Measurements from ENCODE around the gene CHD5. TPM values are rescaled to one million over a fixed set of nuclear protein-coding genes. Genes with fewer than 3 reads are reported as not detected.

CHD5 gene
- total and polyA plus RNA-seq, 5 donors from 2014 or later: not detected

- Histone ChIP-seq H3K36me3 (ENCODE audit: control insufficient read depth, insufficient read depth, low read length) (peaks cover 24% of the 10 kb centered on the region), H3K27me3 (ENCODE audit: control insufficient read depth, insufficient read depth, low read length) (no peaks in the 10 kb centered on the region), H3K4me3 (ENCODE audit: low read depth, low read length) (peak overlapping the region; percentile 93), H3K27ac (ENCODE audit: insufficient read depth, low read length, poor library complexity, severe bottlenecking) (peak overlapping the region; percentile 74), H3K9me3 (ENCODE audit: control insufficient read depth in 2 of 2, low read length in 2 of 2) (no peaks in the 10 kb centered on the region), H3K4me1 (ENCODE audit: control insufficient read depth, insufficient read depth, low read length, poor library complexity, severe bottlenecking) (peaks cover 28% of the 10 kb centered on the region)
- Mint-ChIP-seq H3K27ac (peak overlapping the region; percentile 82 to 96 (median 94)), H3K4me1 (peaks cover 21 to 47% (median 38%) of the 10 kb centered on the region in 4 donors), H3K36me3 (peaks cover 13% of the 10 kb centered on the region), H3K9me3 (peaks cover 0 to 4% (median 0%) of the 10 kb centered on the region in 7 donors), H3K27me3 (peaks cover 5% of the 10 kb centered on the region), H3K4me3 (peak overlapping the region; percentile 91 to 99 (median 93))
- ATAC-seq (ENCODE audit: low read depth in 2 of 2): peak; percentile 3 to 4
- peak in 1 of 3 donors; percentile 52 for DNase-seq
Measured at GRCh38 chr1:6198646-6199297, 18.7 kb upstream of the CHD5 start.

- Histone ChIP-seq H3K27ac (ENCODE audit: insufficient read depth, low read length, poor library complexity, severe bottlenecking) (no peak overlapping the region), H3K4me1 (ENCODE audit: control insufficient read depth, insufficient read depth, low read length, poor library complexity, severe bottlenecking) (peaks cover 28% of the 10 kb centered on the region), H3K27me3 (ENCODE audit: control insufficient read depth, insufficient read depth, low read length) (no peaks in the 10 kb centered on the region), H3K9me3 (ENCODE audit: control insufficient read depth in 2 of 2, low read length in 2 of 2) (no peaks in the 10 kb centered on the region), H3K4me3 (ENCODE audit: low read depth, low read length) (peak overlapping the region; percentile 93), H3K36me3 (ENCODE audit: control insufficient read depth, insufficient read depth, low read length) (peaks cover 33% of the 10 kb centered on the region)
- no peak for ATAC-seq (ENCODE audit: low read depth in 2 of 2)
- H3K27ac Mint-ChIP-seq: peak overlapping the region; percentile 54 to 96 (median 82)
- H3K36me3 Mint-ChIP-seq: peaks cover 14% of the 10 kb centered on the region
- H3K4me1 Mint-ChIP-seq: peaks cover 21 to 49% (median 39%) of the 10 kb centered on the region in 4 donors
- H3K4me3 Mint-ChIP-seq: peak overlapping the region; percentile 91 to 99 (median 93)
- H3K27me3 Mint-ChIP-seq: peaks cover 5% of the 10 kb centered on the region
- peaks cover 0 to 4% (median 0%) of the 10 kb centered on the region in 7 donors for H3K9me3 Mint-ChIP-seq
- DNase-seq: no peak
Measured at GRCh38 chr1:6197746-6198427, 17.8 kb upstream of the CHD5 start.

- Histone ChIP-seq H3K27me3 (ENCODE audit: control insufficient read depth, insufficient read depth, low read length) (no peaks in the 10 kb centered on the region), H3K4me1 (ENCODE audit: control insufficient read depth, insufficient read depth, low read length, poor library complexity, severe bottlenecking) (no peaks in the 10 kb centered on the region), H3K4me3 (ENCODE audit: low read depth, low read length) (no peak overlapping the region), H3K27ac (ENCODE audit: insufficient read depth, low read length, poor library complexity, severe bottlenecking) (no peak overlapping the region), H3K9me3 (ENCODE audit: control insufficient read depth in 2 of 2, low read length in 2 of 2) (no peaks in the 10 kb centered on the region), H3K36me3 (ENCODE audit: control insufficient read depth, insufficient read depth, low read length) (peaks cover 83% of the 10 kb centered on the region)
- DNase-seq: no peak
- Mint-ChIP-seq H3K36me3 (peaks cover 23% of the 10 kb centered on the region), H3K4me3 (no peak overlapping the region), H3K4me1 (peaks cover 4 to 30% (median 17%) of the 10 kb centered on the region in 4 donors), H3K27ac (no peak overlapping the region), H3K9me3 (no peaks in the 10 kb centered on the region), H3K27me3 (no peaks in the 10 kb centered on the region)
- ATAC-seq (ENCODE audit: low read depth in 2 of 2): no peak
Measured at GRCh38 chr1:6191968-6192367, 11.8 kb upstream of the CHD5 start.

- no peak overlapping the region for H3K27ac ChIP-seq (ENCODE audit: insufficient read depth, low read length, poor library complexity, severe bottlenecking)
- H3K4me3 ChIP-seq (ENCODE audit: low read depth, low read length): no peak overlapping the region
- no peak overlapping the region for H3K4me3 Mint-ChIP-seq
- H3K4me1 Mint-ChIP-seq: peaks cover 4 to 38% (median 16%) of the 10 kb centered on the region in 4 donors
- H3K9me3 ChIP-seq (ENCODE audit: control insufficient read depth in 2 of 2, low read length in 2 of 2): no peaks in the 10 kb centered on the region
- no peaks in the 10 kb centered on the region for H3K4me1 ChIP-seq (ENCODE audit: control insufficient read depth, insufficient read depth, low read length, poor library complexity, severe bottlenecking)
- DNase-seq (no peak), ATAC-seq (ENCODE audit: low read depth in 2 of 2) (no peak)
- H3K36me3 ChIP-seq (ENCODE audit: control insufficient read depth, insufficient read depth, low read length): peaks cover 74% of the 10 kb centered on the region
- peaks cover 27% of the 10 kb centered on the region for H3K36me3 Mint-ChIP-seq
- no peaks in the 10 kb centered on the region for H3K27me3 ChIP-seq (ENCODE audit: control insufficient read depth, insufficient read depth, low read length)
- no peaks in the 10 kb centered on the region for H3K27me3 Mint-ChIP-seq
- H3K27ac Mint-ChIP-seq: no peak overlapping the region
- no peaks in the 10 kb centered on the region for H3K9me3 Mint-ChIP-seq
Measured at GRCh38 chr1:6188466-6188865, 8.3 kb upstream of the CHD5 start.

- peaks cover 3% of the 10 kb centered on the region for H3K4me1 ChIP-seq (ENCODE audit: control insufficient read depth, insufficient read depth, low read length, poor library complexity, severe bottlenecking)
- H3K27me3 ChIP-seq (ENCODE audit: control insufficient read depth, insufficient read depth, low read length): no peaks in the 10 kb centered on the region
- H3K36me3 ChIP-seq (ENCODE audit: control insufficient read depth, insufficient read depth, low read length): peaks cover 53% of the 10 kb centered on the region
- H3K4me3 ChIP-seq (ENCODE audit: low read depth, low read length): no peak overlapping the region
- Mint-ChIP-seq H3K27ac (no peak overlapping the region), H3K4me3 (no peak overlapping the region), H3K36me3 (peaks cover 27% of the 10 kb centered on the region), H3K9me3 (no peaks in the 10 kb centered on the region), H3K4me1 (peaks cover 4 to 44% (median 20%) of the 10 kb centered on the region in 4 donors), H3K27me3 (peaks cover 15% of the 10 kb centered on the region)
- no peak overlapping the region for H3K27ac ChIP-seq (ENCODE audit: insufficient read depth, low read length, poor library complexity, severe bottlenecking)
- ATAC-seq (ENCODE audit: low read depth in 2 of 2) (no peak), DNase-seq (peak in 1 of 3 donors; percentile 43)
- H3K9me3 ChIP-seq (ENCODE audit: control insufficient read depth in 2 of 2, low read length in 2 of 2): no peaks in the 10 kb centered on the region
Measured at GRCh38 chr1:6185635-6186382, 5.7 kb upstream of the CHD5 start.

- H3K4me3 Mint-ChIP-seq: no peak overlapping the region
- Histone ChIP-seq H3K4me3 (ENCODE audit: low read depth, low read length) (no peak overlapping the region), H3K9me3 (ENCODE audit: control insufficient read depth in 2 of 2, low read length in 2 of 2) (no peaks in the 10 kb centered on the region), H3K4me1 (ENCODE audit: control insufficient read depth, insufficient read depth, low read length, poor library complexity, severe bottlenecking) (peaks cover 9% of the 10 kb centered on the region), H3K27me3 (ENCODE audit: control insufficient read depth, insufficient read depth, low read length) (no peaks in the 10 kb centered on the region), H3K36me3 (ENCODE audit: control insufficient read depth, insufficient read depth, low read length) (peaks cover 47% of the 10 kb centered on the region), H3K27ac (ENCODE audit: insufficient read depth, low read length, poor library complexity, severe bottlenecking) (no peak overlapping the region)
- H3K27me3 Mint-ChIP-seq: peaks cover 18% of the 10 kb centered on the region
- H3K36me3 Mint-ChIP-seq: peaks cover 27% of the 10 kb centered on the region
- peaks cover 4 to 43% (median 20%) of the 10 kb centered on the region in 4 donors for H3K4me1 Mint-ChIP-seq
- no peak overlapping the region for H3K27ac Mint-ChIP-seq
- ATAC-seq (ENCODE audit: low read depth in 2 of 2): no peak
- DNase-seq: no peak
- no peaks in the 10 kb centered on the region for H3K9me3 Mint-ChIP-seq
Measured at GRCh38 chr1:6185151-6185550, 5.0 kb upstream of the CHD5 start.

- ATAC-seq (ENCODE audit: low read depth in 2 of 2) (no peak), DNase-seq (no peak)
- Histone ChIP-seq H3K9me3 (ENCODE audit: control insufficient read depth in 2 of 2, low read length in 2 of 2) (no peaks in the 10 kb centered on the region), H3K4me1 (ENCODE audit: control insufficient read depth, insufficient read depth, low read length, poor library complexity, severe bottlenecking) (peaks cover 11% of the 10 kb centered on the region), H3K27ac (ENCODE audit: insufficient read depth, low read length, poor library complexity, severe bottlenecking) (no peak overlapping the region), H3K36me3 (ENCODE audit: control insufficient read depth, insufficient read depth, low read length) (peaks cover 39% of the 10 kb centered on the region), H3K4me3 (ENCODE audit: low read depth, low read length) (no peak overlapping the region), H3K27me3 (ENCODE audit: control insufficient read depth, insufficient read depth, low read length) (no peaks in the 10 kb centered on the region)
- Mint-ChIP-seq H3K27ac (peak overlapping the region in 1 of 3 donors; percentile 38), H3K27me3 (peaks cover 18% of the 10 kb centered on the region), H3K9me3 (no peaks in the 10 kb centered on the region), H3K36me3 (peaks cover 23% of the 10 kb centered on the region), H3K4me1 (peaks cover 0 to 40% (median 19%) of the 10 kb centered on the region in 4 donors), H3K4me3 (no peak overlapping the region)
Measured at GRCh38 chr1:6184083-6184783, 4.1 kb upstream of the CHD5 start.

Data from CD4-positive, CD25-positive, alpha-beta regulatory T cell (primary cell).